SK-N-SH (cell line): ENCODE data around the gene IGHMBP2. TPM values are rescaled to one million over a fixed set of nuclear protein-coding genes. Genes with fewer than 3 reads are reported as not detected.

Source experiments
- CTCF ChIA-PET: fragments of 300-600, 350-600 bp; formaldehyde crosslinking; extraction: SDS; loops from one replicate; lab custom pipeline; 2021; lab: Yijun Ruan, JAX
- POLR2A ChIA-PET: fragments of 350-600 bp; sonication (Branson Sonifier 250); formaldehyde crosslinking; extraction: SDS; loops from one replicate; lab custom pipeline; 2020; ENCODE audit warnings: antibody characterized with exemption, inconsistent platforms; lab: Yijun Ruan, JAX
- DNase-seq: peaks from one replicate; pipeline ENCODE4 v3.0.0; 2012
- H2AFZ ChIP-seq: fragments of 200-600 bp; sonication (generic); 2 replicates; pipeline ENCODE4 v1.8.1; 2016; ENCODE audit warnings: antibody characterized with exemption, mild to moderate bottlenecking, low read depth
- H3F3A ChIP-seq: fragments of 200-600 bp; sonication (generic); replicated peaks from 2 replicates; pipeline ENCODE3; 2016; ENCODE audit warnings: antibody characterized with exemption, mild to moderate bottlenecking; ENCODE audit not compliant: insufficient read depth
- H3K27ac ChIP-seq, 2 experiments: fragments of 200-500 bp in 1 of 2; fragments of 200-600 bp in 1 of 2; sonication (Bioruptor generic) in 1 of 2; sonication (generic), shearing (Covaris generic) in 1 of 2; 2 replicates each; pipeline versions ENCODE4 v1.5.1 to v1.6.1; 2014 to 2016; ENCODE audit warnings: low read depth in 2 of 2, inconsistent platforms in 1 of 2, low read length in 1 of 2, mild to moderate bottlenecking in 1 of 2, mixed read lengths in 1 of 2
- H3K27me3 ChIP-seq: fragments of 200-600 bp; sonication (generic), shearing (Covaris generic); 2 replicates; pipeline ENCODE4 v1.6.1; 2016; ENCODE audit warnings: mixed run types; ENCODE audit not compliant: insufficient read depth
- H3K36me3 ChIP-seq, 2 experiments: fragments of 200-500 bp in 1 of 2; fragments of 200-600 bp in 1 of 2; sonication (Bioruptor generic) in 1 of 2; sonication (generic) in 1 of 2; replicated peaks in 1 of 2; 2 replicates each; pipeline versions ENCODE3 to v1.5.1; 2014 to 2016; ENCODE audit warnings: low read length in 1 of 2, mild to moderate bottlenecking in 1 of 2; ENCODE audit not compliant: insufficient read depth in 2 of 2, control insufficient read depth in 1 of 2
- H3K4me1 ChIP-seq, 2 experiments: fragments of 200-500 bp in 1 of 2; fragments of 200-600 bp in 1 of 2; sonication (Bioruptor generic) in 1 of 2; sonication (generic), shearing (Covaris generic) in 1 of 2; 2 replicates each; pipeline versions ENCODE4 v1.5.1 to v1.6.1; 2014 to 2016; ENCODE audit warnings: low read depth in 1 of 2, low read length in 1 of 2, mixed run types in 1 of 2; ENCODE audit not compliant: insufficient read depth in 2 of 2, control insufficient read depth in 1 of 2
- H3K4me2 ChIP-seq: fragments of 200-600 bp; sonication (generic), shearing (Covaris generic); 2 replicates; pipeline ENCODE4 v1.6.1; 2017; ENCODE audit warnings: mixed run types
- H3K4me3 ChIP-seq, 2 experiments: fragments of 200-500 bp in 1 of 2; fragments of 200-600 bp in 1 of 2; sonication (Bioruptor generic) in 1 of 2; sonication (generic), shearing (Covaris generic) in 1 of 2; 2 replicates each; pipeline versions ENCODE4 v1.5.1 to v1.8.1; 2014 to 2016; ENCODE audit warnings: low read depth in 2 of 2, inconsistent platforms in 1 of 2, low read length in 1 of 2, mild to moderate bottlenecking in 1 of 2, mixed read lengths in 1 of 2, moderate library complexity in 1 of 2
- H3K79me2 ChIP-seq: fragments of 200-600 bp; sonication (generic); 2 replicates; pipeline ENCODE4 v1.8.1; 2017; ENCODE audit warnings: mild to moderate bottlenecking; ENCODE audit not compliant: insufficient read depth
- H3K9ac ChIP-seq: fragments of 200-600 bp; sonication (generic); 2 replicates; pipeline ENCODE4 v1.6.1; 2017; ENCODE audit warnings: mixed run types
- H3K9me2 ChIP-seq: fragments of 200-600 bp; sonication (generic); 2 replicates; pipeline ENCODE4 v1.6.1; 2017; ENCODE audit warnings: mixed run types
- H3K9me3 ChIP-seq: fragments of 200-600 bp; sonication (generic); 2 replicates; pipeline ENCODE4 v1.6.1; 2017; ENCODE audit warnings: mixed run types, mild to moderate bottlenecking, moderate library complexity
- H4K20me1 ChIP-seq: fragments of 200-600 bp; sonication (generic); 2 replicates; pipeline ENCODE4 v1.6.1; 2017; ENCODE audit warnings: mild to moderate bottlenecking, mixed run types; ENCODE audit not compliant: insufficient read depth
- CTCF ChIP-seq: fragments of 200-600 bp; sonication (generic); IDR thresholded peaks from 2 replicates; pipeline ENCODE4 v1.6.1; 2017; ENCODE audit warnings: antibody characterized with exemption, mild to moderate bottlenecking, moderate library complexity
- FOXM1 ChIP-seq: IDR thresholded peaks from 2 replicates; pipeline ENCODE4 v1.4.0; 2012; ENCODE audit warnings: low read depth, mild to moderate bottlenecking
- GABPA ChIP-seq: IDR thresholded peaks from 2 replicates; pipeline ENCODE4 v1.4.0; 2012; ENCODE audit warnings: low read depth, mild to moderate bottlenecking
- IRF3 ChIP-seq: fragments of 150-350 bp; IDR thresholded peaks from 2 replicates; pipeline ENCODE4 v1.6.1; 2016; ENCODE audit warnings: mild to moderate bottlenecking, low read depth, low read length
- JUND ChIP-seq: IDR thresholded peaks from 2 replicates; pipeline ENCODE4 v1.4.0; 2012
- MXI1 ChIP-seq: IDR thresholded peaks from 2 replicates; pipeline ENCODE4 v1.6.1; 2012; ENCODE audit warnings: mild to moderate bottlenecking, low read depth, low read length, improper control_type of control experiment
- NRF1 ChIP-seq: IDR thresholded peaks from 2 replicates; pipeline ENCODE4 v1.6.1; 2012; ENCODE audit warnings: low read depth, mild to moderate bottlenecking, low read length
- PBX3 ChIP-seq: IDR thresholded peaks from 2 replicates; pipeline ENCODE4; 2012
- REST ChIP-seq: IDR thresholded peaks from 2 replicates; pipeline ENCODE4 v1.6.1; 2012; ENCODE audit warnings: mild to moderate bottlenecking, low read depth, low read length, moderate library complexity
- SIN3A ChIP-seq: IDR thresholded peaks from 2 replicates; pipeline ENCODE4 v1.6.1; 2012; ENCODE audit warnings: low read depth, mild to moderate bottlenecking, low read length, moderate library complexity, borderline replicate concordance
- TCF12 ChIP-seq: IDR thresholded peaks from 2 replicates; pipeline ENCODE4 v1.4.0; 2012
- TEAD4 ChIP-seq: IDR thresholded peaks from 2 replicates; pipeline ENCODE4 v1.4.0; 2012; ENCODE audit warnings: mild to moderate bottlenecking, borderline replicate concordance; ENCODE audit not compliant: insufficient read depth
- USF1 ChIP-seq: IDR thresholded peaks from 2 replicates; pipeline ENCODE4 v1.4.0; 2012; ENCODE audit warnings: low read depth, borderline replicate concordance
- YY1 ChIP-seq: IDR thresholded peaks from 2 replicates; pipeline ENCODE4 v1.4.0; 2012; ENCODE audit warnings: low read depth, mild to moderate bottlenecking
- ZBTB33 ChIP-seq: IDR thresholded peaks from 2 replicates; pipeline ENCODE4 v1.4.0; 2012; ENCODE audit warnings: low read depth, borderline replicate concordance
- WGBS: methylation state at CpG from one replicate; pipeline ENCODE4 v1.1.6; 2017; ENCODE audit warnings: low lambda C conversion rate; 5-methylcytosine and 5-hydroxymethylcytosine counted together
- polyA plus RNA-seq, 3 experiments: library from polyadenylated mRNA; depleted of rRNA; stranded (reverse); fragments of >200 nt; gene quantifications; 2 replicates each; pipeline ENCODE4 v1.2.3, GENCODE V29; 2012

The IGHMBP2 gene
- polyA plus RNA-seq, 1 of the 3 experiments (the other 2 are of a cell fraction): 9.0 TPM

- Histone ChIP-seq H3K36me3 (peaks cover 25 to 29% of the 10 kb centered on the region in 2 experiments), H2AFZ (no peak overlapping the region), H3K4me2 (no peak overlapping the region), H3K9me2 (no peaks in the 10 kb centered on the region)
- no peak for TF ChIP-seq JUND
- TF ChIP-seq TCF12: no peak
- no peak for TF ChIP-seq PBX3
- no peak for TF ChIP-seq FOXM1
- TF ChIP-seq MXI1: no peak
- no peak for TF ChIP-seq YY1
- TF ChIP-seq ZBTB33: no peak
- TF ChIP-seq NRF1: no peak
- TF ChIP-seq IRF3: no peak
- no peak for TF ChIP-seq GABPA
- TF ChIP-seq REST: no peak
- no peak for TF ChIP-seq CTCF
- TF ChIP-seq TEAD4: no peak
- no peak for TF ChIP-seq SIN3A
- TF ChIP-seq USF1: no peak
- TF ChIP-seq, all 33 proteins: peak for 0
- Histone ChIP-seq H4K20me1 (no peaks in the 10 kb centered on the region), H3F3A (no peaks in the 10 kb centered on the region), H3K9me3 (no peaks in the 10 kb centered on the region), H3K4me1 (no peaks in the 10 kb centered on the region), H3K27ac (no peak overlapping the region), H3K9ac (no peak overlapping the region), H3K79me2 (peaks cover 8% of the 10 kb centered on the region), H3K27me3 (no peaks in the 10 kb centered on the region), H3K4me3 (no peak overlapping the region)
- ChIA-PET CTCF (interaction anchor here (1.1 to 1.3 kb wide), 2 partner anchors 8 to 20 kb away, joined by 3 read pairs; no protein-coding TSS in a partner anchor), POLR2A (no interaction called here)
- WGBS: 92% methylated on average over 7 of the region's 8 CpGs
- no peak for DNase-seq
These were observed 7.3 kb downstream of the IGHMBP2 start for GRCh38 chr11:68910965-68911364.
